Smooth muscle cell (in vitro differentiated cells): ENCODE results near the gene CFAP58. TPM values are rescaled to one million over a fixed set of nuclear protein-coding genes. Genes with fewer than 3 reads are reported as not detected.

Experiments used
- DNase-seq: peaks from one replicate; lab custom pipeline; 2025; ENCODE audit not compliant: unreplicated experiment; lab: John Stamatoyannopoulos, UW
- H2AFZ ChIP-seq: fragments of 200-600 bp; sonication (generic); 2 replicates; pipeline ENCODE4 v1.6.0; 2016; ENCODE audit warnings: antibody characterized with exemption, low read depth, mild to moderate bottlenecking
- H3F3A ChIP-seq: fragments of 200-600 bp; sonication (generic); 2 replicates; pipeline ENCODE4 v1.6.0; 2017; ENCODE audit warnings: antibody characterized with exemption, low read depth
- H3K27ac ChIP-seq: fragments of 200-600 bp; sonication (generic); 2 replicates; pipeline ENCODE4 v1.5.1; 2016; ENCODE audit warnings: low read depth, mild to moderate bottlenecking
- H3K27me3 ChIP-seq: fragments of 200-600 bp; sonication (generic); 2 replicates; pipeline ENCODE4 v1.6.1; 2016; ENCODE audit warnings: low read depth, mild to moderate bottlenecking
- H3K36me3 ChIP-seq: fragments of 200-600 bp; sonication (generic); 2 replicates; pipeline ENCODE4 v1.5.1; 2016; ENCODE audit warnings: low read depth
- H3K4me1 ChIP-seq: fragments of 200-600 bp; sonication (generic); 2 replicates; pipeline ENCODE4 v1.5.1; 2016; ENCODE audit warnings: low read depth
- H3K4me2 ChIP-seq: fragments of 200-600 bp; sonication (generic); 2 replicates; pipeline ENCODE4 v1.6.0; 2016; ENCODE audit warnings: mild to moderate bottlenecking
- H3K4me3 ChIP-seq: fragments of 200-600 bp; sonication (generic); 2 replicates; pipeline ENCODE4 v1.5.1; 2016; ENCODE audit warnings: mild to moderate bottlenecking
- H3K79me2 ChIP-seq: fragments of 200-600 bp; sonication (generic); 2 replicates; pipeline ENCODE4 v1.6.0; 2016; ENCODE audit warnings: low read depth, mild to moderate bottlenecking
- H3K9ac ChIP-seq: fragments of 200-600 bp; sonication (generic); 2 replicates; pipeline ENCODE4 v1.6.0; 2016; ENCODE audit warnings: low read depth
- H3K9me3 ChIP-seq: fragments of 200-600 bp; sonication (generic); replicated peaks from 2 replicates; pipeline ENCODE4 v1.5.1; 2016; ENCODE audit warnings: low read depth
- H4K20me1 ChIP-seq: fragments of 200-600 bp; sonication (generic); 2 replicates; pipeline ENCODE4 v1.6.0; 2016; ENCODE audit warnings: low read depth
- CTCF ChIP-seq: fragments of 200-600 bp; sonication (generic); IDR thresholded peaks from 2 replicates; pipeline ENCODE4 v1.5.1; 2017; ENCODE audit warnings: borderline replicate concordance, mild to moderate bottlenecking, antibody characterized with exemption; ENCODE audit not compliant: insufficient read depth, poor library complexity, severe bottlenecking
- WGBS: methylation state at CpG from one replicate; pipeline ENCODE4 v1.1.7; 2016; ENCODE audit warnings: low lambda C conversion rate; 5-methylcytosine and 5-hydroxymethylcytosine counted together
- polyA plus RNA-seq: library from polyadenylated mRNA; unstranded; fragments of >200 nt; fragmentation: Nextera tagmentation; extraction: Ambion mirVana; gene quantifications from 2 replicates; pipeline ENCODE4 v1.2.1, GENCODE V29; 2016
- total RNA-seq: library from RNA; depleted of rRNA; stranded (reverse); fragments of >200 nt; gene quantifications from 2 replicates; pipeline ENCODE4 v1.2.3, GENCODE V29; 2014

Gene CFAP58
- total and polyA plus RNA-seq, 2 experiments from 2014 or later: 0.39 to 0.54 TPM

GRCh38 chr10:104380336-104380735 lies 26.7 kb downstream of the CFAP58 start:
- TF ChIP-seq CTCF: no peak
- H2AFZ ChIP-seq: no peak overlapping the region
- H3K36me3 ChIP-seq: no peaks in the 10 kb centered on the region
- DNase-seq: no peak
- H3K4me2 ChIP-seq: no peak overlapping the region
- no peaks in the 10 kb centered on the region for H4K20me1 ChIP-seq
- H3K9me3 ChIP-seq: no peaks in the 10 kb centered on the region
- no peak overlapping the region for H3K4me3 ChIP-seq
- no peaks in the 10 kb centered on the region for H3K79me2 ChIP-seq
- H3K9ac ChIP-seq: no peak overlapping the region
- no peak overlapping the region for H3K27ac ChIP-seq
- 93% methylated on average over 4 of the region's 4 CpGs for WGBS
- H3K4me1 ChIP-seq: no peaks in the 10 kb centered on the region
- H3F3A ChIP-seq: no peaks in the 10 kb centered on the region
- H3K27me3 ChIP-seq: no peaks in the 10 kb centered on the region

- Histone ChIP-seq H3K4me2 (no peak overlapping the region), H3K9ac (no peak overlapping the region), H3K79me2 (no peaks in the 10 kb centered on the region), H3K4me3 (no peak overlapping the region), H4K20me1 (no peaks in the 10 kb centered on the region), H2AFZ (no peak overlapping the region), H3K27ac (no peak overlapping the region), H3F3A (no peaks in the 10 kb centered on the region), H3K4me1 (no peaks in the 10 kb centered on the region), H3K9me3 (no peaks in the 10 kb centered on the region), H3K27me3 (peaks cover 10% of the 10 kb centered on the region), H3K36me3 (no peaks in the 10 kb centered on the region)
- WGBS: 83% methylated on average over 6 of the region's 6 CpGs
- no peak for TF ChIP-seq CTCF
- no peak for DNase-seq
Observed at GRCh38 chr10:104387130-104387888, 33.7 kb downstream of the CFAP58 start.

GRCh38 chr10:104388830-104389229 lies 35.2 kb downstream of the CFAP58 start:
- Histone ChIP-seq H2AFZ (no peak overlapping the region), H3F3A (no peaks in the 10 kb centered on the region), H3K36me3 (no peaks in the 10 kb centered on the region), H3K4me1 (no peaks in the 10 kb centered on the region), H3K9ac (no peak overlapping the region), H3K9me3 (no peaks in the 10 kb centered on the region), H3K27ac (no peak overlapping the region), H3K4me2 (no peak overlapping the region), H4K20me1 (no peaks in the 10 kb centered on the region), H3K4me3 (no peak overlapping the region), H3K27me3 (peaks cover 10% of the 10 kb centered on the region), H3K79me2 (no peaks in the 10 kb centered on the region)
- no peak for DNase-seq
- WGBS: 75% methylated on average over 3 of the region's 3 CpGs
- no peak for TF ChIP-seq CTCF
